B cell (primary cell): Measurements from ENCODE around the gene SHMT1. TPM values are rescaled to one million over a fixed set of nuclear protein-coding genes. Genes with fewer than 3 reads are reported as not detected.

ENCODE experiments used
- ATAC-seq: fragments of 200-7000 bp; cut with Tn5 transposase; one replicate; pipeline ENCODE4 v1.10.0; 2021; ENCODE audit warnings: low read depth, mild to moderate bottlenecking, moderate number of reproducible peaks, moderate library complexity
- CTCF ChIA-PET: fragments of 350-600 bp; sonication (Branson Sonifier 250); formaldehyde crosslinking; loops from one replicate; lab custom pipeline; 2021; ENCODE audit warnings: antibody characterized with exemption, inconsistent platforms; lab: Charles Lee
- POLR2A ChIA-PET: fragments of 350-600 bp; sonication (Branson Sonifier 250); formaldehyde crosslinking; loops from one replicate; lab custom pipeline; 2021; ENCODE audit warnings: antibody characterized with exemption; lab: Charles Lee
- DNase-seq: peaks from one replicate; pipeline ENCODE4 v3.0.0; 2013
- H2AFZ ChIP-seq: 2 replicates; pipeline ENCODE4 v1.6.1; 2012; ENCODE audit warnings: mild to moderate bottlenecking, low read depth, low read length; ENCODE audit not compliant: insufficient read depth, poor library complexity, severe bottlenecking
- H3K27ac ChIP-seq, 2 donors: 1 replicate in 1 of 2; 2 replicates in 1 of 2; pipeline ENCODE4 v1.5.1; 2012 to 2013; ENCODE audit warnings: low read length in 2 of 2, mild to moderate bottlenecking in 2 of 2, moderate library complexity in 1 of 2
- H3K27me3 ChIP-seq, 4 experiments: fragments of 200-600 bp in 1 of 4; sonication (generic) in 1 of 4; replicated peaks in 1 of 4; 1 replicate in 2 of 4; 2 replicates in 2 of 4; pipeline versions ENCODE4 v1.6.1 to v1.7.0; 2013 to 2016; ENCODE audit warnings: low read length in 3 of 4, mild to moderate bottlenecking in 2 of 4, mixed read lengths in 1 of 4, moderate library complexity in 1 of 4; ENCODE audit not compliant: insufficient read depth in 4 of 4, control insufficient read depth in 3 of 4; ENCODE audit errors: control extremely low read depth in 1 of 4
- H3K36me3 ChIP-seq, 2 experiments: replicated peaks in 1 of 2; 1 replicate in 1 of 2; 2 replicates in 1 of 2; pipeline versions ENCODE4 v1.6.1 to v1.7.1; 2013; ENCODE audit warnings: low read length in 1 of 2; ENCODE audit not compliant: insufficient read depth in 2 of 2, control insufficient read depth in 1 of 2; ENCODE audit errors: control extremely low read depth in 1 of 2, extremely low read depth in 1 of 2
- H3K4me1 ChIP-seq, 2 donors: fragments of 200-600 bp in 1 of 2; sonication (generic) in 1 of 2; 1 replicate in 1 of 2; 2 replicates in 1 of 2; pipeline versions ENCODE4 v1.5.1 to v1.6.1; 2013 to 2017; ENCODE audit warnings: low read length in 2 of 2; ENCODE audit not compliant: control insufficient read depth in 2 of 2, insufficient read depth in 2 of 2
- H3K4me2 ChIP-seq: replicated peaks from 2 replicates; pipeline ENCODE3; 2012; ENCODE audit warnings: mild to moderate bottlenecking, low read depth, low read length; ENCODE audit not compliant: poor library complexity, severe bottlenecking
- H3K4me3 ChIP-seq, 5 experiments: fragments of 200-600 bp in 1 of 5; sonication (generic) in 1 of 5; 1 replicate in 3 of 5; 2 replicates in 2 of 5; pipeline versions ENCODE4 v1.5.1 to v1.7.0; 2011 to 2016; ENCODE audit warnings: low read length in 4 of 5, mild to moderate bottlenecking in 4 of 5, low read depth in 2 of 5, control low read depth in 1 of 5, moderate library complexity in 1 of 5; ENCODE audit not compliant: insufficient read depth in 1 of 5; ENCODE audit errors: control extremely low read depth in 1 of 5, extremely low read depth in 1 of 5
- H3K79me2 ChIP-seq: fragments of 200-600 bp; sonication (generic); one replicate; pipeline ENCODE4 v1.6.0; 2016; ENCODE audit warnings: low read length; ENCODE audit not compliant: control insufficient read depth, insufficient read depth
- H3K9ac ChIP-seq: fragments of 200-600 bp; sonication (generic); 2 replicates; pipeline ENCODE4 v1.6.1; 2017; ENCODE audit warnings: mild to moderate bottlenecking, low read length, moderate library complexity
- H3K9me3 ChIP-seq, 3 donors: one replicate each; pipeline versions ENCODE4 v1.6.1 to v1.7.1; 2013; ENCODE audit warnings: low read length in 2 of 3; ENCODE audit not compliant: control insufficient read depth in 2 of 3, insufficient read depth in 1 of 3; ENCODE audit errors: control extremely low read depth in 1 of 3
- H4K20me1 ChIP-seq: 2 replicates; pipeline ENCODE4 v1.6.0; 2012; ENCODE audit warnings: mild to moderate bottlenecking, low read length; ENCODE audit not compliant: insufficient read depth, control insufficient read depth, poor library complexity, severe bottlenecking
- H3K27ac Mint-ChIP-seq: one replicate; pipeline ENCODE4 v1.8.0; 2021; ENCODE audit warnings: mixed read lengths
- H3K27me3 Mint-ChIP-seq: one replicate; pipeline ENCODE4 v1.8.0; 2021; ENCODE audit warnings: mixed read lengths
- H3K4me1 Mint-ChIP-seq: one replicate; pipeline ENCODE4 v1.8.0; 2021; ENCODE audit warnings: mixed read lengths
- H3K4me3 Mint-ChIP-seq: one replicate; pipeline ENCODE4 v1.8.0; 2021; ENCODE audit warnings: mixed read lengths
- H3K9me3 Mint-ChIP-seq: one replicate; pipeline ENCODE4 v1.8.0; 2022; ENCODE audit warnings: mixed read lengths; ENCODE audit not compliant: insufficient read depth
- EZH2 ChIP-seq: IDR thresholded peaks from 2 replicates; pipeline ENCODE4 v1.6.1; 2012; ENCODE audit warnings: borderline replicate concordance, low read depth, mild to moderate bottlenecking, moderate library complexity, low read length; ENCODE audit not compliant: insufficient read depth, poor library complexity, severe bottlenecking
- WGBS: methylation state at CpG from one replicate; pipeline ENCODE4 v1.1.5; 2013; ENCODE audit warnings: missing lambda C conversion rate; ENCODE audit not compliant: insufficient coverage; 5-methylcytosine and 5-hydroxymethylcytosine counted together
- intact Hi-C: fragments of 100-400 bp; cut with micrococcal nuclease; formaldehyde crosslinking; loops from one replicate; pipeline ENCODE4 v1.10.0; 2022
- polyA plus RNA-seq: library from polyadenylated mRNA; depleted of rRNA; stranded (reverse); fragments of >200 nt; gene quantifications from 2 replicates; pipeline ENCODE4 v1.2.3, GENCODE V29; 2012
- total RNA-seq, 2 donors: library from RNA; stranded (reverse); fragments of 120-200 nt in 1 of 2; gene quantifications; 1 replicate in 1 of 2; 2 replicates in 1 of 2; pipeline versions ENCODE4 v1.2.3 to v1.2.4, GENCODE V29; 2013 to 2022
- TF ChIP-seq, protein P1 (sequence below): fragments of 200-600 bp; IDR thresholded peaks from one replicate; pipeline ENCODE4 v1.8.0; 2022; ENCODE audit warnings: antibody characterized with exemption, mild to moderate bottlenecking

The SHMT1 gene
- total and polyA plus RNA-seq, 2 donors (not counting 1 experiment from before 2014, with no cell fraction given): 6.9 to 23.5 TPM

DNA sequence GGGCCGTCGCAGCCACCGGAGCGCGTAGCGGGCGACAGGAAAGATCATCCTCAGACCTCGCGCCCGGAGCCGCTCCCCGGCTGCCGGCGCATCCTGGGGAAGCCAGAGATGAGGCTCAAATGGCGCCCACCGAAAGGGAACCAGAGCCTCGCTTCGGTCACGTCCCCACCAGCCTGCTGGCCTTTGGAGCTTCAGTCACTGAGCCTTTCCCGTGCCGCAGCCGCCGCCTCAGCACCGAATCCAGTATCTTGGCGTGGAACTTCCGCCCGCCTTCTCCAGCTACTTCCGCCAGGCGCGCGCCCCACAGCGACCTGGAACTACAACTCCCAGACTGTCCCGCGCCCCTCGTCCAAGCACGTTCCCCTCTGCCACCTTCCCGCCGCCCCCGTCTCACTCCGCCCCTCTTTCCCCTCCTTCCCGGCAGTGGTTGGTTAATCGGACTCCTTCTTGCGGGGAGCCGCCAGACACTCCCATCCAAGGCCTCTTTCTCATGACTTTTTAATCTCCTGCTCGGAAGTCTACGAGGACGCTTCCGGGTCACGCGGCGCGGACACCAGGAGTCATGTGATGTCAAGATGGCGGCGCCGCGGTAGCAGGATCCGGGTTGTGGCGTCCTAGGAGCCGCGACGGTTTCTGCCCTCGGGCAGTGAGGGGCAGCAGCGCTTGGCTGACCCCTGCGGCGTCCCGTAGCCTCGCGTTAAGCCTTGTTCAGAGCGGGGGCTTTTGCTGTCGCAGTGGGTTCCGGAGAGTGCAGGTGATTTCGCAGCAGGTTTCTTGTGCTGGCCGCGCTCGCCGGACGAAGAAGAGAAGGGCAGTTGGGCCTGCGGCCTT lies 48.4 kb downstream of the SHMT1 start, which contains the start of the genes SMCR8 and TOP3A:
Gene SMCR8, plus strand, starts transcription at position 563 of the 831 bp plus-strand sequence. CDS start 497 bp downstream, outside the sequence.
Gene TOP3A, minus strand, starts transcription at position 264 of the 831 bp plus-strand sequence. Its CDS starts 216 bp downstream, at position 48.
- H3K27ac ChIP-seq: peak within 1 kb of the TSS; percentile 91 to 99
- intact Hi-C loops: loop anchor here (1.0 kb wide), 5 partner anchors 10 to 132 kb away; partner anchors contain the start of genes ALKBH5, LLGL1, MIEF2 and SHMT1
- H3K9ac ChIP-seq: peak within 1 kb of the TSS; percentile 92
- H3K4me1 Mint-ChIP-seq: peaks cover 74% of the 10 kb centered on the region
- peaks cover 0 to 38% of the 10 kb centered on the region in 2 experiments for H3K36me3 ChIP-seq
- H3K4me3 Mint-ChIP-seq: peak within 1 kb of the TSS; percentile 96
- H3K27me3 ChIP-seq: no peaks in the 10 kb centered on the region
- CTCF ChIA-PET: interaction anchor here (0.5 kb wide), 1 partner anchor 29 kb away, joined by 4 read pairs; no protein-coding TSS in a partner anchor
- H4K20me1 ChIP-seq: peaks cover 64% of the 10 kb centered on the region
- WGBS: under 1% methylated on average over 78 of the region's 78 CpGs
- peak within 1 kb of the TSS; percentile 91 for H2AFZ ChIP-seq
- H3K4me1 ChIP-seq: peaks cover 43 to 59% of the 10 kb centered on the region in 2 donors
- H3K27me3 Mint-ChIP-seq: no peaks in the 10 kb centered on the region
- ATAC-seq (peak; percentile 93), DNase-seq (peak; percentile 96)
- H3K9me3 ChIP-seq: peaks cover 0 to 14% (median 0%) of the 10 kb centered on the region in 3 donors
- POLR2A ChIA-PET: interaction anchor here (0.6 to 1.3 kb wide), 6 partner anchors 46 to 284 kb away, joined by 3 to 4 read pairs (median 3); partner anchors contain the start of genes MIEF2 and SHMT1
- peak within 1 kb of the TSS; percentile 98 for H3K27ac Mint-ChIP-seq
- peak within 1 kb of the TSS; percentile 74 to 98 (median 87) for H3K4me3 ChIP-seq
- TF ChIP-seq, protein P1, sequence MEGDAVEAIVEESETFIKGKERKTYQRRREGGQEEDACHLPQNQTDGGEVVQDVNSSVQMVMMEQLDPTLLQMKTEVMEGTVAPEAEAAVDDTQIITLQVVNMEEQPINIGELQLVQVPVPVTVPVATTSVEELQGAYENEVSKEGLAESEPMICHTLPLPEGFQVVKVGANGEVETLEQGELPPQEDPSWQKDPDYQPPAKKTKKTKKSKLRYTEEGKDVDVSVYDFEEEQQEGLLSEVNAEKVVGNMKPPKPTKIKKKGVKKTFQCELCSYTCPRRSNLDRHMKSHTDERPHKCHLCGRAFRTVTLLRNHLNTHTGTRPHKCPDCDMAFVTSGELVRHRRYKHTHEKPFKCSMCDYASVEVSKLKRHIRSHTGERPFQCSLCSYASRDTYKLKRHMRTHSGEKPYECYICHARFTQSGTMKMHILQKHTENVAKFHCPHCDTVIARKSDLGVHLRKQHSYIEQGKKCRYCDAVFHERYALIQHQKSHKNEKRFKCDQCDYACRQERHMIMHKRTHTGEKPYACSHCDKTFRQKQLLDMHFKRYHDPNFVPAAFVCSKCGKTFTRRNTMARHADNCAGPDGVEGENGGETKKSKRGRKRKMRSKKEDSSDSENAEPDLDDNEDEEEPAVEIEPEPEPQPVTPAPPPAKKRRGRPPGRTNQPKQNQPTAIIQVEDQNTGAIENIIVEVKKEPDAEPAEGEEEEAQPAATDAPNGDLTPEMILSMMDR: no peak
- no peak for TF ChIP-seq EZH2
- H3K9me3 Mint-ChIP-seq: no peaks in the 10 kb centered on the region
- peaks cover 87% of the 10 kb centered on the region for H3K79me2 ChIP-seq
- peak within 1 kb of the TSS; percentile 88 for H3K4me2 ChIP-seq
